T-cell (primary cell): ENCODE results near the gene EPAS1. TPM values are rescaled to one million over a fixed set of nuclear protein-coding genes. Genes with fewer than 3 reads are reported as not detected.

Source experiments
- ATAC-seq, 4 experiments: fragments of 200-7000 bp in 3 of 4; fragments of 150-1000 bp in 1 of 4; cut with Tn5 transposase; replicated peaks in 1 of 4; 1 replicate in 3 of 4; 2 replicates in 1 of 4; pipeline ENCODE4 v1.10.0; 2021; ENCODE audit warnings: moderate library complexity in 3 of 4, mild to moderate bottlenecking in 2 of 4, moderate number of reproducible peaks in 1 of 4
- CTCF ChIA-PET, 2 donors: fragments of 300-600 bp; sonication (Branson Sonifier 250); formaldehyde crosslinking; loops; one replicate each; lab custom pipeline; 2022; ENCODE audit warnings: antibody characterized with exemption in 2 of 2; lab: Charles Lee
- POLR2A ChIA-PET, 2 donors: fragments of 300-600 bp; sonication (Branson Sonifier 250); formaldehyde crosslinking; loops; one replicate each; lab custom pipeline; 2022; ENCODE audit warnings: antibody characterized with exemption in 2 of 2; lab: Charles Lee
- DNase-seq, 35 experiments: peaks; one replicate each; pipeline versions ENCODE4 v3.0.0 to v3.0.0-alpha.2; 2013 to 2023
- H3K27ac ChIP-seq: one replicate; pipeline ENCODE4 v1.5.1; 2013; ENCODE audit warnings: low read length
- H3K27me3 ChIP-seq, 2 experiments: replicated peaks in 1 of 2; 1 replicate in 1 of 2; 2 replicates in 1 of 2; pipeline versions ENCODE4 v1.6.1 to v1.7.0; 2013; ENCODE audit warnings: low read length in 1 of 2, mixed read lengths in 1 of 2; ENCODE audit not compliant: control insufficient read depth in 2 of 2, insufficient read depth in 2 of 2; ENCODE audit errors: extremely low read depth in 1 of 2
- H3K36me3 ChIP-seq, 2 donors: 1 replicate in 1 of 2; 2 replicates in 1 of 2; pipeline versions ENCODE4 v1.6.1 to v1.7.0; 2013; ENCODE audit warnings: low read length in 1 of 2; ENCODE audit not compliant: control insufficient read depth in 2 of 2, insufficient read depth in 1 of 2; ENCODE audit errors: extremely low read depth in 1 of 2
- H3K4me1 ChIP-seq, 2 experiments: 1 replicate in 1 of 2; 2 replicates in 1 of 2; pipeline versions ENCODE4 v1.6.1 to v1.7.0; 2013; ENCODE audit warnings: low read length in 2 of 2, mixed read lengths in 1 of 2; ENCODE audit not compliant: insufficient read depth in 2 of 2, control insufficient read depth in 1 of 2; ENCODE audit errors: extremely low read depth in 1 of 2
- H3K4me3 ChIP-seq, 2 donors: 1 replicate in 1 of 2; 2 replicates in 1 of 2; pipeline versions ENCODE4 v1.5.1 to v1.7.0; 2013; ENCODE audit warnings: mild to moderate bottlenecking in 2 of 2, low read length in 1 of 2, moderate library complexity in 1 of 2; ENCODE audit not compliant: control insufficient read depth in 1 of 2; ENCODE audit errors: extremely low read depth in 1 of 2
- H3K9me3 ChIP-seq: 2 replicates; pipeline ENCODE4 v1.7.0; 2013
- H3K27ac Mint-ChIP-seq, 2 donors: one replicate each; pipeline ENCODE4 v1.8.0; 2020 to 2021; ENCODE audit warnings: mild to moderate bottlenecking in 2 of 2, mixed read lengths in 2 of 2
- H3K27me3 Mint-ChIP-seq, 2 donors: one replicate each; pipeline ENCODE4 v1.8.0; 2021 to 2022; ENCODE audit warnings: mixed read lengths in 2 of 2
- H3K36me3 Mint-ChIP-seq: one replicate; pipeline ENCODE4 v1.8.0; 2021; ENCODE audit warnings: mixed read lengths
- H3K4me1 Mint-ChIP-seq, 3 donors: one replicate each; pipeline ENCODE4 v1.8.0; 2020 to 2022; ENCODE audit warnings: mixed read lengths in 3 of 3, mild to moderate bottlenecking in 1 of 3
- H3K4me3 Mint-ChIP-seq, 3 donors: one replicate each; pipeline ENCODE4 v1.8.0; 2020 to 2022; ENCODE audit warnings: mild to moderate bottlenecking in 3 of 3, mixed read lengths in 3 of 3, moderate library complexity in 3 of 3
- H3K9me3 Mint-ChIP-seq, 3 donors: one replicate each; pipeline ENCODE4 v1.8.0; 2020 to 2022; ENCODE audit warnings: mixed read lengths in 3 of 3
- WGBS: methylation state at CpG from one replicate; pipeline ENCODE4 v1.1.5; 2013; ENCODE audit warnings: missing lambda C conversion rate; ENCODE audit not compliant: insufficient coverage; 5-methylcytosine and 5-hydroxymethylcytosine counted together
- total RNA-seq, 35 experiments: library from RNA in 6 of 35; stranded (reverse) in 6 of 35; fragments of 120-200 nt in 1 of 35; gene quantifications; one replicate each; pipeline versions ENCODE4 v1.2.1 to v1.2.4 and lab custom pipeline; 2013 to 2026

Gene EPAS1
- total RNA-seq, 5 donors from 2014 or later (not counting 1 experiment from before 2014, with no cell fraction given): 1.0 to 4.0 (median 3.0) TPM

DNA sequence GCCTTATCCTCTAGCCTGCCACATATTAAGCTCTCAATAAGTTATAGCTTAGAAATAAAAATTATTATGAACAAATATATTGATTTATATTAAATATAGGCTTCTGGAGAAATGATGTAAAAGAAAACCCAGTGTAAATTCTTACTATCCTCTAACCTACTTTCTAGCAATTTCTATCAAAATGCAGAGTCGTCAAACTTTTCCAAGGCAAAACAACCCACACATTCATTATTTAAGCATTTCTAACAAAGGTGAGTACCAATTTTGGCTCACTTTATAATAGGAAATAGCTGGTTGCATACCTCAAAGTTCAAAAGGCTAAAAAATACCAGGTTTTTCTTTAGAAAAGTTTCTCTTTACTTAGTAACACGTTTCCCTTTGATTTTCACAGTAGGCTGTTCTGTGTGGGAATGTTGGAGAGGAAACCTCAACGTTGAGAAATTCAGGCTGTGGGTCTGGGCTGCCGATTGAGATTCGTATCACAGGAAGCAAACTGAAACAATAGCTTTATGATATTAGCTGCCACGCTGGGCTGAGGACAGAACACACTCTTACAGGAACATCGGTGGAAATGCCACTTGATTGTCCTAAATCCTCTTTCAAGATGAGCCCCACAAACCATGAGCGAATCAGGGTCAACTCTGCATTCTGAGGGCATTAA is 53.0 kb downstream of the EPAS1 start:
- Histone ChIP-seq H3K4me3 (peak overlapping the region in 1 of 2 donors; percentile 1), H3K27ac (peak overlapping the region; percentile 70), H3K27me3 (peaks cover 0 to 3% of the 10 kb centered on the region in 2 experiments), H3K4me1 (peaks cover 63 to 76% of the 10 kb centered on the region in 2 experiments), H3K9me3 (no peaks in the 10 kb centered on the region), H3K36me3 (no peaks in the 10 kb centered on the region)
- 11% methylated on average over 5 of the region's 8 CpGs for WGBS
- Mint-ChIP-seq H3K36me3 (no peaks in the 10 kb centered on the region), H3K4me3 (peak overlapping the region; percentile 73 to 87 (median 75)), H3K27ac (peak overlapping the region; percentile 90 to 96), H3K27me3 (no peaks in the 10 kb centered on the region), H3K9me3 (no peaks in the 10 kb centered on the region), H3K4me1 (peaks cover 76 to 88% (median 87%) of the 10 kb centered on the region in 3 donors)
- ATAC-seq (peak in 1 of 4 experiments; percentile 31), DNase-seq (peak in 1 of 35 experiments; percentile 24)
- ChIA-PET CTCF (interaction anchor here (0.6 to 1.8 kb wide), 3 partner anchors 12 to 227 kb away, joined by 3 to 5 read pairs (median 5); no protein-coding TSS in a partner anchor), POLR2A (interaction anchor here in 1 of 2 donors (0.5 to 0.6 kb wide), 2 partner anchors 48 to 350 kb away, joined by 3 to 8 read pairs; no protein-coding TSS in a partner anchor)

- Histone ChIP-seq H3K27me3 (peaks cover 0 to 3% of the 10 kb centered on the region in 2 experiments), H3K4me1 (peaks cover 63 to 76% of the 10 kb centered on the region in 2 experiments), H3K9me3 (no peaks in the 10 kb centered on the region), H3K27ac (peak overlapping the region; percentile 70), H3K4me3 (peak overlapping the region; percentile 33 to 64), H3K36me3 (no peaks in the 10 kb centered on the region)
- ChIA-PET CTCF (interaction anchor here (1.8 kb wide), 2 partner anchors 11 to 12 kb away, joined by 5 read pairs; no protein-coding TSS in a partner anchor), POLR2A (interaction anchor here in 1 of 2 donors (0.5 kb wide), 1 partner anchor 351 kb away, joined by 3 read pairs; no protein-coding TSS in a partner anchor)
- H3K36me3 Mint-ChIP-seq: no peaks in the 10 kb centered on the region
- no peaks in the 10 kb centered on the region for H3K27me3 Mint-ChIP-seq
- H3K4me3 Mint-ChIP-seq: peak overlapping the region; percentile 73 to 87 (median 75)
- H3K9me3 Mint-ChIP-seq: no peaks in the 10 kb centered on the region
- 49% methylated on average over 4 of the region's 5 CpGs for WGBS
- peaks cover 77 to 97% (median 96%) of the 10 kb centered on the region in 3 donors for H3K4me1 Mint-ChIP-seq
- peak overlapping the region; percentile 90 to 96 for H3K27ac Mint-ChIP-seq
- ATAC-seq (peak; percentile 13 to 41 (median 31)), DNase-seq (peak in 12 of 35 experiments; percentile 4 to 38 (median 14))
Measured at GRCh38 chr2:46351098-46351749, 54.0 kb downstream of the EPAS1 start.

DNA sequence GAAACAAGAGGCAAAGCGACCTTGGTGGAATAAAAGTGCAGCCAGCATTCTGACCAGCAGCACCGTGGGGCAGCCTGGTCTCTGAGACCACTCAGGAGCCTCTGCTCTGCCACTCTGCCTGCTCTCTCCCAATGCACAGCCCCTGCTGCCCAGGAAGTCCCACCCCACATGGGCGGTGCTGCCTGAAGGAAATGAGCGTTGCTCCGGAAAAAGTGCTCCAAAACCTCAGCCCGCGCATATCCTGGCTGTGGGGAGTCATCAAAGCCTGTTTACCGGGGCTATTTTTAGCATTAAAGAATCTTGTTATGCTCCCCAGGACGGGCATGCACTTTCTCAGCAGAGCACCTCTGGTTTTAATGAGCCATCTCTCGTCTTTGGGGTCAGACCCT is 54.5 kb downstream of the EPAS1 start:
- peak; percentile 49 to 81 (median 65) for DNase-seq
- ChIA-PET POLR2A (no interaction called here), CTCF (no interaction called here)
- no peaks in the 10 kb centered on the region for H3K9me3 Mint-ChIP-seq
- peak overlapping the region; percentile 73 to 87 (median 75) for H3K4me3 Mint-ChIP-seq
- no peaks in the 10 kb centered on the region for H3K27me3 Mint-ChIP-seq
- peak overlapping the region; percentile 90 to 96 for H3K27ac Mint-ChIP-seq
- H3K36me3 Mint-ChIP-seq: peaks cover 2% of the 10 kb centered on the region
- H3K4me1 Mint-ChIP-seq: peaks cover 82 to 98% (median 97%) of the 10 kb centered on the region in 3 donors
- Histone ChIP-seq H3K27me3 (peaks cover 0 to 2% of the 10 kb centered on the region in 2 experiments), H3K27ac (peak overlapping the region; percentile 70), H3K4me1 (peaks cover 63 to 76% of the 10 kb centered on the region in 2 experiments), H3K36me3 (no peaks in the 10 kb centered on the region), H3K9me3 (no peaks in the 10 kb centered on the region), H3K4me3 (peak overlapping the region; percentile 33 to 64)
- ATAC-seq: peak; percentile 88 to 95 (median 92)
- WGBS: 7% methylated on average over 9 of the region's 10 CpGs

DNA sequence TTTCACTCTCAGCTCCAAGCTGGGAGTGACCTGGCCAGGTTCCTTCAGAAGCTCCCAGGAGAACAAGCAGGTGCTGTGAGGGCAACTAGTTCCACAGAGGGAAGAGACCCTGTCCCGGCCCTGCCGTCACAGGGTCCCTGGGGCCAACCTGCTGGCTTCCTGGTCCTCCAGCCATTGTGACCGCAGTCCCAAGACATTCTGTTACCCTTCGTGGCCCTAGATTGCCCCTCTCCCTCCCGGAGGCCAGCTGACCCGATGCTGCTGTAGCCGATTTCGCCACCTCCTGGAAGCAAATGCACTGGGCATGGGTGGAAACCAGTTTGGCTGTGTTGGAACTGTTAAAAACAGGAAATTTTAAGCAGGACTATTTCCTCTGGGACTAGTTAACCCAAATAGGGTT is 55.4 kb downstream of the EPAS1 start:
- CTCF ChIA-PET: no interaction called here
- H3K36me3 Mint-ChIP-seq: peaks cover 3% of the 10 kb centered on the region
- POLR2A ChIA-PET: no interaction called here

DNA sequence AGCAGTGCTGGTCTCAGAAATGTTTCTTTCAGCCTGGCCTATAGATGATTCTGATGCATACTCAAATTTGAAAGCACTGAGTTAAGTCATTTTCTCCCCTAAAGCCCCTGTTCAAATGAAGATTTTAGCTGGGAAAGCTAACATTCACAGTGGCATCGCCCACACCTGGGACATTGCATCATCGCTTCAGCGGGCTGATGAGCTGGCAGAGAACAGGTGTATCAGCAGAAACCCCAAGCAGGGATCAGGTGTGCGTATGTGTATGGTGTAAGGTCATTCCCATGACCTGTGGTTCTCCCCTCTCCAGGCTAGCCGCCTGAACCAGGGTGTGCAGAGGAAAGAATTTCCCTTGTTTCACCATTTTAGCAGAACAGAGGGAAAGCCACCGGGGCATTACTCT is 56.3 kb downstream of the EPAS1 start:
- H3K9me3 Mint-ChIP-seq: peaks cover 0 to 5% (median 0%) of the 10 kb centered on the region in 3 donors
- peaks cover 3% of the 10 kb centered on the region for H3K36me3 Mint-ChIP-seq
- peak overlapping the region in 1 of 2 donors; percentile 82 for H3K27ac Mint-ChIP-seq
- ChIA-PET CTCF (no interaction called here), POLR2A (no interaction called here)
- H3K4me3 Mint-ChIP-seq: peak overlapping the region in 1 of 3 donors; percentile 87
- no peak overlapping the region for H3K4me3 ChIP-seq
- no peaks in the 10 kb centered on the region for H3K36me3 ChIP-seq
- ATAC-seq (no peak), DNase-seq (no peak)
- peaks cover 83 to 96% (median 92%) of the 10 kb centered on the region in 3 donors for H3K4me1 Mint-ChIP-seq
- no peak overlapping the region for H3K27ac ChIP-seq
- WGBS: 96% methylated on average over 4 of the region's 6 CpGs
- H3K27me3 Mint-ChIP-seq: no peaks in the 10 kb centered on the region
- no peaks in the 10 kb centered on the region for H3K27me3 ChIP-seq
- no peaks in the 10 kb centered on the region for H3K9me3 ChIP-seq
- H3K4me1 ChIP-seq: peaks cover 51 to 58% of the 10 kb centered on the region in 2 experiments

More for the DNA sequence above, 55.4 kb downstream of the EPAS1 start:
- H3K9me3 Mint-ChIP-seq: peaks cover 0 to 5% (median 0%) of the 10 kb centered on the region in 3 donors
- Histone ChIP-seq H3K36me3 (no peaks in the 10 kb centered on the region), H3K4me1 (peaks cover 59 to 67% of the 10 kb centered on the region in 2 experiments), H3K4me3 (no peak overlapping the region), H3K27ac (peak overlapping the region; percentile 70), H3K27me3 (no peaks in the 10 kb centered on the region), H3K9me3 (no peaks in the 10 kb centered on the region)
- H3K4me3 Mint-ChIP-seq: peak overlapping the region in 2 of 3 donors; percentile 23 to 87
- WGBS: 90% methylated on average over 5 of the region's 8 CpGs
- H3K27ac Mint-ChIP-seq: peak overlapping the region in 1 of 2 donors; percentile 96
- no peak for DNase-seq
- H3K27me3 Mint-ChIP-seq: no peaks in the 10 kb centered on the region
- ATAC-seq: no peak
- peaks cover 87 to 99% (median 97%) of the 10 kb centered on the region in 3 donors for H3K4me1 Mint-ChIP-seq

DNA sequence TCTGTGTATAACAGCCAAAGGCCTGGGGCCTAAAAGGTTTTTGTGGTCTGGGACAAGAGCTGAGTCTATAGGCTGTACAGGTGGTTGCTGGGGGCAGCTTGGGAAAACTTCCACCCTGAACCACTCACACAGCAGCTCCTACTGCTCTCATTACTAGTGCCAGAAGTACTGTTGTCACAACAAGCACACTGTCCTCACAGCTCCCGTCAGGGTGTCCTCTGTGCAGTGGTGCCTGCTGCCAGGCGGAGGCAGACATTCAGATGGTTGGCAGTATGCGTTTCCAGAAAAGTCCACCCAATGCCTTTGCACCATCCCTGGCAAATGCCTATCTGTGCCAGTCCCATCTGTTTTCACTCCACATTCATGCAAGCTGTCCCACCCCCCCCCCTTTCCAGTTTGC is 58.5 kb downstream of the EPAS1 start:
- Histone ChIP-seq H3K4me1 (peaks cover 36% of the 10 kb centered on the region in 2 experiments), H3K36me3 (no peaks in the 10 kb centered on the region)
- peak overlapping the region in 1 of 2 donors; percentile 34 for H3K27ac Mint-ChIP-seq

More for the DNA sequence above, 58.5 kb downstream of the EPAS1 start:
- ATAC-seq (no peak), DNase-seq (no peak)
- Mint-ChIP-seq H3K36me3 (peaks cover 3% of the 10 kb centered on the region), H3K4me3 (no peak overlapping the region), H3K9me3 (peaks cover 0 to 5% (median 0%) of the 10 kb centered on the region in 3 donors), H3K4me1 (peaks cover 62 to 74% (median 70%) of the 10 kb centered on the region in 3 donors), H3K27me3 (no peaks in the 10 kb centered on the region)
- 89% methylated on average over 3 of the region's 3 CpGs for WGBS
- Histone ChIP-seq H3K27ac (no peak overlapping the region), H3K4me3 (no peak overlapping the region), H3K9me3 (no peaks in the 10 kb centered on the region), H3K27me3 (no peaks in the 10 kb centered on the region)
- ChIA-PET POLR2A (no interaction called here), CTCF (interaction anchor here in 1 of 2 donors (0.6 kb wide), 1 partner anchor 293 kb away, joined by 5 read pairs; no protein-coding TSS in a partner anchor)
